HepG2 (cell line): ENCODE results near the gene DCDC1.

Experiments used
- ATAD3A ChIP-seq: sonication (generic); formaldehyde crosslinking; IDR thresholded peaks from 2 replicates; pipeline ENCODE4 v1.4.0; 2020; ENCODE audit warnings: missing genetic modification reagents
- BHLHE40 ChIP-seq: IDR thresholded peaks from 2 replicates; pipeline ENCODE4 v1.6.1; 2011; ENCODE audit warnings: low read length, improper control_type of control experiment
- FOXK2 ChIP-seq: fragments of 450-650 bp; IDR thresholded peaks from 2 replicates; pipeline ENCODE4 v1.6.1; 2016
- GTF3A ChIP-seq: sonication (generic); formaldehyde crosslinking; conservative IDR thresholded peaks from 2 replicates; pipeline ENCODE4 v1.4.0; 2020; ENCODE audit warnings: mild to moderate bottlenecking, missing genetic modification reagents
- MAFF ChIP-seq: IDR thresholded peaks from 2 replicates; pipeline ENCODE4 v1.6.1; 2011; ENCODE audit warnings: low read depth, low read length, improper control_type of control experiment
- MTA1 ChIP-seq: sonication (generic); formaldehyde crosslinking; IDR thresholded peaks from 2 replicates; pipeline ENCODE4 v1.4.0; 2020; ENCODE audit warnings: missing genetic modification reagents, mild to moderate bottlenecking, borderline replicate concordance
- PAX8 ChIP-seq: sonication (generic); formaldehyde crosslinking; IDR thresholded peaks from 2 replicates; pipeline ENCODE4 v1.8.0; 2022; ENCODE audit warnings: mild to moderate bottlenecking, missing genetic modification reagents, borderline replicate concordance
- POLR2A ChIP-seq, 2 experiments: IDR thresholded peaks; 2 replicates each; pipeline ENCODE4 v1.6.1; 2011; ENCODE audit warnings: low read depth in 2 of 2, low read length in 2 of 2, mild to moderate bottlenecking in 1 of 2, moderate library complexity in 1 of 2; ENCODE audit not compliant: insufficient read depth in 1 of 2
- ZBTB21 ChIP-seq: sonication (generic); formaldehyde crosslinking; IDR thresholded peaks from 2 replicates; pipeline ENCODE4 v1.4.0; 2020; ENCODE audit warnings: missing genetic modification reagents
- ZKSCAN1 ChIP-seq: fragments of 150-350 bp; IDR thresholded peaks from 2 replicates; pipeline ENCODE4 v1.6.1; 2014; ENCODE audit warnings: low read length
- ZNF547 ChIP-seq: sonication (generic); formaldehyde crosslinking; IDR thresholded peaks from 2 replicates; pipeline ENCODE4 v1.5.1; 2020; ENCODE audit warnings: mild to moderate bottlenecking, missing genetic modification reagents
- TF ChIP-seq, protein P1 (sequence below): sonication (generic); formaldehyde crosslinking; IDR thresholded peaks from 2 replicates; pipeline ENCODE4 v1.5.0; 2020; ENCODE audit warnings: mild to moderate bottlenecking, missing genetic modification reagents, moderate library complexity

DNA sequence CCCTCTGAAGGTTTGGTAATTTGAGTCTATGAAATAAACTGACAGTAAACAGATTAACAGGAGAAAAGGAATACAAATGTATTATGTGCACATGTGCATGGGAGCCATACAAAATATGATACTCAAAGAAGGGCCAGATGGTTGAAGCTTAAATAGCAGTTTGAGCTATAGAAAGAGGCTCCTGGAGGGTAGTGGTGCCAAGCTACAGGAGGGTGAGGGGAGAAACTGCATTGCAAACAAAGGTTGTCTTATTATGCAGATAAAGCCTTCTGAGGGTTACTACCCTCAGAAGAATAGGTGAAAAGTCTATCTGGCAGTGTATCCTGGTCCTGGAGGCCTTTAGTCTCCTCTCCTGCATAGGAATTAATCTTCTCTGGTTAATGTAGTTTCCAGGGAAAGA is 516.1 kb downstream of the DCDC1 start:
- TF ChIP-seq, protein P1, sequence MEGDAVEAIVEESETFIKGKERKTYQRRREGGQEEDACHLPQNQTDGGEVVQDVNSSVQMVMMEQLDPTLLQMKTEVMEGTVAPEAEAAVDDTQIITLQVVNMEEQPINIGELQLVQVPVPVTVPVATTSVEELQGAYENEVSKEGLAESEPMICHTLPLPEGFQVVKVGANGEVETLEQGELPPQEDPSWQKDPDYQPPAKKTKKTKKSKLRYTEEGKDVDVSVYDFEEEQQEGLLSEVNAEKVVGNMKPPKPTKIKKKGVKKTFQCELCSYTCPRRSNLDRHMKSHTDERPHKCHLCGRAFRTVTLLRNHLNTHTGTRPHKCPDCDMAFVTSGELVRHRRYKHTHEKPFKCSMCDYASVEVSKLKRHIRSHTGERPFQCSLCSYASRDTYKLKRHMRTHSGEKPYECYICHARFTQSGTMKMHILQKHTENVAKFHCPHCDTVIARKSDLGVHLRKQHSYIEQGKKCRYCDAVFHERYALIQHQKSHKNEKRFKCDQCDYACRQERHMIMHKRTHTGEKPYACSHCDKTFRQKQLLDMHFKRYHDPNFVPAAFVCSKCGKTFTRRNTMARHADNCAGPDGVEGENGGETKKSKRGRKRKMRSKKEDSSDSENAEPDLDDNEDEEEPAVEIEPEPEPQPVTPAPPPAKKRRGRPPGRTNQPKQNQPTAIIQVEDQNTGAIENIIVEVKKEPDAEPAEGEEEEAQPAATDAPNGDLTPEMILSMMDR (CRISPR knock-in tag): no peak
- no peak for TF ChIP-seq ZKSCAN1
- TF ChIP-seq ATAD3A (CRISPR knock-in tag): no peak
- no peak for TF ChIP-seq MAFF
- no peak for TF ChIP-seq ZNF547 (CRISPR knock-in tag)
- no peak for TF ChIP-seq FOXK2
- TF ChIP-seq POLR2A (IDR thresholded peaks at IDR 0.05; ENCODE audit: insufficient read depth in 1 of 2, low read depth in 2 of 2, low read length in 2 of 2): no peak
- TF ChIP-seq PAX8: no peak
- no peak for TF ChIP-seq GTF3A (CRISPR knock-in tag)
- no peak for TF ChIP-seq ZBTB21 (CRISPR knock-in tag)
- no peak for TF ChIP-seq BHLHE40
- no peak for TF ChIP-seq MTA1
